OCI-LY3 (cell line): ENCODE results near the gene SOX12.

Source experiments
- CTCF ChIP-seq: fragments of 200-600, 300-600 bp; sonication (generic); IDR thresholded peaks from 2 replicates; pipeline ENCODE4 v1.5.1; 2014; ENCODE audit warnings: antibody characterized with exemption, low read length, low read depth
- EZH2phosphoT487 ChIP-seq: fragments of 200-600 bp; shearing (Covaris generic); IDR thresholded peaks from 2 replicates; pipeline ENCODE4 v1.6.1; 2018; ENCODE audit warnings: antibody characterized with exemption, mixed run types, low read depth

- TF ChIP-seq CTCF (no peak), EZH2phosphoT487 (no peak)
These were observed 13.3 kb upstream of the SOX12 start for GRCh38 chr20:312067-312466.
